ENCODE results near the gene HM13. TPM values are rescaled to one million over a fixed set of nuclear protein-coding genes. Genes with fewer than 3 reads are reported as not detected.

The HM13 gene
- total and polyA plus RNA-seq, 2 of the 13 experiments (the other 11 are each of a cell fraction or from before 2014, with no cell fraction given) = 118 to 243 TPM

DNA sequence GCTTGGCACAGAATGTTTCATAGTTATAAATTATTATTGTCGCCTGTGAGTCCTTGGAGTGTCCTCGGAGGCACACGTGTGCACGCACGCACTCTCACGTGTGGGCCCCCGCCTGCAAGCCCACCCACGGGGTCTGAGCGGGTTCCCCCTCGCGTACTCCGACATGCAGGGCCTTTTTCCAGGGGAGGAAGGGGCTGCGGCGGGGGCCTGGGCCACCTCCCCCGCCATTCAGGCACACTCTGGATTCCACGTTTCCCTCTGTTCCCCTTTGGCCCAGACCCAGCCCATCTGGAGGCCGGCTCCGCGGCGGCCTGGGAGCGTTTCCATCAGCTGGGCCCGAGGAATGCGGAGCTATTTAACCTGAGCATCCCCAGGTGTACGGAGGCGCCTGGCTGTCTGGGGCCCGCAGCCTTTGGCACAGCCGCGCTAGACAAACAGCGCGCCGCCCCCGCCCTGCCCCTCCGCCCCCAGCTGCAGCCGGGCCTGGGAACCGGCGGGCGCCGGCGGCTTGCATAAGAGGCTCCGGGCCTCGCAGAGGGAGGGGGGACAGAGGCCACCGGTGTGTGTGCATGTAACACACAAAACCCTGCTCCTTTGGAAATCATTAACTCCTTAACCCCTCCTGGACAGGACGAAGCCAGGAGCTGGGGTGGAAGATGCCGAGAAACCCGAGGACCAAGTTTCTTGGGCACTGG, 94.2 kb downstream of the HM13 start (continued):
- TF ChIP-seq ZBED4 (CRISPR knock-in tag; IDR thresholded peaks at IDR 0.05; ENCODE audit: borderline replicate concordance) (peak; percentile 100), MED8 (CRISPR knock-in tag; IDR thresholded peaks at IDR 0.05; ENCODE audit: insufficient replicate concordance) (peak; percentile 100), IKZF1 (IDR thresholded peaks at IDR 0.05) (no peak), SRSF1 (optimal IDR thresholded peaks at IDR 0.05; ENCODE audit: low read depth, low read length) (peak; percentile 100), IRX3 (CRISPR knock-in tag; IDR thresholded peaks at IDR 0.05; ENCODE audit: borderline replicate concordance, low read depth) (peak; percentile 97), ZNF230 (CRISPR knock-in tag; IDR thresholded peaks at IDR 0.05) (peak; percentile 96), ZNF383 (CRISPR knock-in tag; IDR thresholded peaks at IDR 0.05; ENCODE audit: borderline replicate concordance) (peak; percentile 100), U2AF1 (optimal IDR thresholded peaks at IDR 0.05; ENCODE audit: low read depth, low read length) (no peak), MTA1 (CRISPR knock-in tag; IDR thresholded peaks at IDR 0.05; ENCODE audit: borderline replicate concordance) (peak; percentile 100), ZNF225 (CRISPR knock-in tag; IDR thresholded peaks at IDR 0.05) (peak; percentile 59; the same call in 1 of the 2 replicates), ZSCAN30 (CRISPR knock-in tag; IDR thresholded peaks at IDR 0.05) (peak; percentile 99), GZF1 (CRISPR knock-in tag; IDR thresholded peaks at IDR 0.05) (peak; percentile 82; the same call in 1 of the 2 replicates), RXRA (CRISPR knock-in tag; IDR thresholded peaks at IDR 0.05) (peak; percentile 100), SKI (IDR thresholded peaks at IDR 0.05; ENCODE audit: partially characterized antibody) (peak; percentile 100), RAD51 (IDR thresholded peaks at IDR 0.05; ENCODE audit: borderline replicate concordance) (no peak), MAF1 (CRISPR knock-in tag; IDR thresholded peaks at IDR 0.05; ENCODE audit: borderline replicate concordance) (peak; percentile 97), ZNF282 (IDR thresholded peaks at IDR 0.05; ENCODE audit: partially characterized antibody) (no peak), PTBP1 (IDR thresholded peaks at IDR 0.05; ENCODE audit: low read depth, low read length, poor library complexity, severe bottlenecking) (peak; percentile 90), ZNF20 (CRISPR knock-in tag; IDR thresholded peaks at IDR 0.05) (peak; percentile 93; the same call in 1 of the 2 replicates), MTF2 (CRISPR knock-in tag; IDR thresholded peaks at IDR 0.05; ENCODE audit: borderline replicate concordance) (no peak), FOSL2 (CRISPR knock-in tag; IDR thresholded peaks at IDR 0.05) (peak; percentile 97)
- TF ChIP-seq, protein P1, sequence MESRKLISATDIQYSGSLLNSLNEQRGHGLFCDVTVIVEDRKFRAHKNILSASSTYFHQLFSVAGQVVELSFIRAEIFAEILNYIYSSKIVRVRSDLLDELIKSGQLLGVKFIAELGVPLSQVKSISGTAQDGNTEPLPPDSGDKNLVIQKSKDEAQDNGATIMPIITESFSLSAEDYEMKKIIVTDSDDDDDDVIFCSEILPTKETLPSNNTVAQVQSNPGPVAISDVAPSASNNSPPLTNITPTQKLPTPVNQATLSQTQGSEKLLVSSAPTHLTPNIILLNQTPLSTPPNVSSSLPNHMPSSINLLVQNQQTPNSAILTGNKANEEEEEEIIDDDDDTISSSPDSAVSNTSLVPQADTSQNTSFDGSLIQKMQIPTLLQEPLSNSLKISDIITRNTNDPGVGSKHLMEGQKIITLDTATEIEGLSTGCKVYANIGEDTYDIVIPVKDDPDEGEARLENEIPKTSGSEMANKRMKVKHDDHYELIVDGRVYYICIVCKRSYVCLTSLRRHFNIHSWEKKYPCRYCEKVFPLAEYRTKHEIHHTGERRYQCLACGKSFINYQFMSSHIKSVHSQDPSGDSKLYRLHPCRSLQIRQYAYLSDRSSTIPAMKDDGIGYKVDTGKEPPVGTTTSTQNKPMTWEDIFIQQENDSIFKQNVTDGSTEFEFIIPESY (CRISPR knock-in tag; IDR thresholded peaks at IDR 0.05) = peak; percentile 95
- TF ChIP-seq, protein P2, sequence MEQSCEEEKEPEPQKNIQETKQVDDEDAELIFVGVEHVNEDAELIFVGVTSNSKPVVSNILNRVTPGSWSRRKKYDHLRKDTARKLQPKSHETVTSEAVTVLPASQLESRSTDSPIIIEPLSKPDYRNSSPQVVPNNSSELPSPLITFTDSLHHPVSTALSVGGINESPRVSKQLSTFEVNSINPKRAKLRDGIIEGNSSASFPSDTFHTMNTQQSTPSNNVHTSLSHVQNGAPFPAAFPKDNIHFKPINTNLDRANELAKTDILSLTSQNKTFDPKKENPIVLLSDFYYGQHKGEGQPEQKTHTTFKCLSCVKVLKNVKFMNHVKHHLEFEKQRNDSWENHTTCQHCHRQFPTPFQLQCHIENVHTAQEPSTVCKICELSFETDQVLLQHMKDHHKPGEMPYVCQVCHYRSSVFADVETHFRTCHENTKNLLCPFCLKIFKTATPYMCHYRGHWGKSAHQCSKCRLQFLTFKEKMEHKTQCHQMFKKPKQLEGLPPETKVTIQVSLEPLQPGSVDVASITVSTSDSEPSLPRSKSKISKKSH (CRISPR knock-in tag; IDR thresholded peaks at IDR 0.05; ENCODE audit: borderline replicate concordance) = peak; percentile 98; the same call in 1 of the 2 replicates

Measured in HepG2 (cell line).